ENCODE measurements around the gene TMEM63C.

- TF ChIP-seq EP300 (conservative IDR thresholded peaks at IDR 0.05; ENCODE audit: poor library complexity, severe bottlenecking) (no peak), CTCF (IDR thresholded peaks at IDR 0.05; ENCODE audit: poor library complexity, severe bottlenecking) (no peak)
These were observed 102.9 kb downstream of the TMEM63C start for GRCh38 chr14:77284466-77284865.

Data from neural cell (in vitro differentiated cells).